Bronchial epithelial cell (primary cell): ENCODE results near the gene CRELD2. TPM values are rescaled to one million over a fixed set of nuclear protein-coding genes. Genes with fewer than 3 reads are reported as not detected.

Experiments used
- DNase-seq: peaks from one replicate; pipeline ENCODE4 v3.0.0-alpha.2; 2010; ENCODE audit warnings: low read depth
- FAIRE-seq: peaks from 2 replicates; lab custom pipeline; 2011; peaks lifted over from hg19 to GRCh38; lab: Jason Lieb, UNC
- H3K27me3 ChIP-seq: 2 replicates; pipeline ENCODE4 v1.5.1; 2011; ENCODE audit warnings: low read length; ENCODE audit not compliant: control insufficient read depth, insufficient read depth
- H3K36me3 ChIP-seq: 2 replicates; pipeline ENCODE4 v1.5.1; 2011; ENCODE audit warnings: low read length; ENCODE audit not compliant: control insufficient read depth, insufficient read depth
- H3K4me3 ChIP-seq: 2 replicates; pipeline ENCODE4 v1.5.1; 2011; ENCODE audit warnings: mild to moderate bottlenecking, low read depth, low read length, control low read depth
- total RNA-seq: library from RNA; depleted of rRNA; stranded (reverse); fragments of >200 nt; gene quantifications from 2 replicates; pipeline ENCODE4 v1.2.1, GENCODE V29; 2014
- TF ChIP-seq, protein P1 (sequence below): IDR thresholded peaks from 2 replicates; pipeline ENCODE4 v1.5.1; 2011; ENCODE audit warnings: mild to moderate bottlenecking, moderate library complexity, low read length, control low read depth, inconsistent platforms; ENCODE audit not compliant: insufficient read depth, severe bottlenecking

CRELD2 gene
- total RNA-seq, 1 donor from 2014 or later: 57.4 TPM

DNA sequence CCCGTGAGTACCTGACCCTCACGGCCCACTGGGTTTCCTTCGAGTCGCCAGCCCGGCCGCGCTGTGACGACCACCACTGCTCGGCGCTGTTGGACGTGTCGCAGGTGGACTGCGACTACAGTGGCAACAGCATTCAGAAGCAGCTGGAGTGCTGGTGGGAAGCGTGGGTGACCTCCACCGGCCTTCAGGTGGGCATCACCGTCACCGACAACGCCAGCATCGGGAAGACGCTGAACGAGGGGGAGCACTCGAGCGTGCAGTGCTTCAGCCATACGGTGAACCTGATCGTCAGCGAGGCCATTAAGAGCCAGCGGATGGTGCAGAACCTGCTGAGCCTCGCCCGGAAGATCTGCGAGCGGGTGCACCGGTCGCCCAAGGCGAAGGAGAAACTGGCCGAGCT lies 32.6 kb upstream of the CRELD2 start:
- Histone ChIP-seq H3K27me3 (no peaks in the 10 kb centered on the region), H3K36me3 (peaks cover 31% of the 10 kb centered on the region), H3K4me3 (no peak overlapping the region)
- FAIRE-seq: no peak
- DNase-seq: no peak
- TF ChIP-seq, protein P1, sequence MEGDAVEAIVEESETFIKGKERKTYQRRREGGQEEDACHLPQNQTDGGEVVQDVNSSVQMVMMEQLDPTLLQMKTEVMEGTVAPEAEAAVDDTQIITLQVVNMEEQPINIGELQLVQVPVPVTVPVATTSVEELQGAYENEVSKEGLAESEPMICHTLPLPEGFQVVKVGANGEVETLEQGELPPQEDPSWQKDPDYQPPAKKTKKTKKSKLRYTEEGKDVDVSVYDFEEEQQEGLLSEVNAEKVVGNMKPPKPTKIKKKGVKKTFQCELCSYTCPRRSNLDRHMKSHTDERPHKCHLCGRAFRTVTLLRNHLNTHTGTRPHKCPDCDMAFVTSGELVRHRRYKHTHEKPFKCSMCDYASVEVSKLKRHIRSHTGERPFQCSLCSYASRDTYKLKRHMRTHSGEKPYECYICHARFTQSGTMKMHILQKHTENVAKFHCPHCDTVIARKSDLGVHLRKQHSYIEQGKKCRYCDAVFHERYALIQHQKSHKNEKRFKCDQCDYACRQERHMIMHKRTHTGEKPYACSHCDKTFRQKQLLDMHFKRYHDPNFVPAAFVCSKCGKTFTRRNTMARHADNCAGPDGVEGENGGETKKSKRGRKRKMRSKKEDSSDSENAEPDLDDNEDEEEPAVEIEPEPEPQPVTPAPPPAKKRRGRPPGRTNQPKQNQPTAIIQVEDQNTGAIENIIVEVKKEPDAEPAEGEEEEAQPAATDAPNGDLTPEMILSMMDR: no peak

DNA sequence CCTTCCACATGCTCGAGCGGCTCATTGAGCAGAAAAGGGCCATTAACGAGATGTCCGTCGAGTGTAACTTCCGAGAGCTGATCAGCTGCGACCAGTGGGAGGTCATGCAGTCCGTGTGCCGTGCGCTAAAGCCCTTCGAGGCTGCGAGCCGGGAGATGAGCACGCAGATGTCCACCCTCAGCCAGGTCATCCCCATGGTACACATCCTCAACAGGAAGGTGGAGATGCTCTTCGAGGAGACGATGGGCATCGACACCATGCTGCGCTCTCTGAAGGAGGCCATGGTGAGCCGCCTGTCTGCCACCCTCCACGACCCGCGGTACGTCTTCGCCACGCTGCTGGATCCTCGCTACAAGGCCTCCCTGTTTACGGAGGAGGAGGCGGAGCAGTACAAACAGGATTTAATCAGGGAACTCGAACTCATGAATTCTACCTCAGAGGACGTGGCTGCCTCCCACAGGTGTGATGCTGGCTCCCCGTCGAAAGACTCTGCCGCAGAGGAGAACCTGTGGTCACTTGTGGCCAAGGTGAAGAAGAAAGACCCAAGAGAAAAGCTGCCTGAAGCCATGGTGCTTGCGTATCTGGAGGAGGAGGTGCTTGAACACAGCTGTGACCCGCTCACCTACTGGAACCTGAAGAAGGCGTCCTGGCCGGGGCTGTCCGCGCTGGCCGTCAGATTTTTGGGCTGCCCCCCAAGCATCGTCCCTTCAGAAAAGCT lies 31.9 kb upstream of the CRELD2 start:
- peaks cover 31% of the 10 kb centered on the region for H3K36me3 ChIP-seq

DNA sequence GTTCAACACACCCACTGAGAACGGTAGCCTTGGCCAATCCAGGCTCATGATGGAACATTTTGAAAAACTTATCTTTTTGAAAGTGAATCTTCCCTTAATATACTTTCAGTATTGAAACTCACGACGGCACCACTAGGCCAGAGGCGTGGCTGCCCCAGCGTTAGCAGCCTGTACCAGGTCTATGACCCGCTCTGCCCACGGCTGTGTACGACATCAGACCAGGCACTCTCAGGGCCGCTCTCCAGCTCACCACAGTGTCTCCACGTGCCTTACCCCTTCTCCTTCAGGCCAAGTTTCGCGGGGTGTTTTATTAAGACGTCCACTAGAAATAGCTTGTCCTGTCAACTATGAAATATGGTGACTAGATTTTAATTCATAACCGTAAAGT lies 31.4 kb upstream of the CRELD2 start:
- peaks cover 31% of the 10 kb centered on the region for H3K36me3 ChIP-seq
- H3K4me3 ChIP-seq: no peak overlapping the region
- DNase-seq (no peak), FAIRE-seq (no peak)
- TF ChIP-seq, protein P1: no peak
- H3K27me3 ChIP-seq: no peaks in the 10 kb centered on the region

More for the DNA sequence above, 31.9 kb upstream of the CRELD2 start:
- Histone ChIP-seq H3K4me3 (no peak overlapping the region), H3K27me3 (no peaks in the 10 kb centered on the region)
- TF ChIP-seq, protein P1: no peak
- DNase-seq: no peak
- FAIRE-seq: no peak

DNA sequence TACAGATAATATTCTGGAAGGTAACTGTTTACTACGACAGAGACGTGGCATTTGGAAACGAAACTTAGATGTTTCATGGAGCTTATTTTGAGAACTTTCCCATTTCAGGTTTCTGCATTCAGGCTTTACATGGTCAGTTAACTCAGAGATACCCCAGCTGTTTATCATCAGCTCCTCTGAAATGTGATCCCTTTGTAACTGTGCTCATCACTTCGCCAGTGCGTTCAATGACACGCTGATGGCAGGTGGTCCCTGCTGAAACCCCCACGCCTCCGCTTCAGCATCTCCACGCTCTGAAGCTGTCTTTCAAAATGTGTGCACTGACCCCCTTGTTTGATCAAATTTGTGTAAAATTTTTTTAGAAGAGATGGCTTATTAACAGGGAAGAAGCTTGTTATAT lies 30.7 kb upstream of the CRELD2 start:
- TF ChIP-seq, protein P1: no peak
- H3K36me3 ChIP-seq: peaks cover 33% of the 10 kb centered on the region
- no peak overlapping the region for H3K4me3 ChIP-seq
- FAIRE-seq: no peak
- no peak for DNase-seq
- no peaks in the 10 kb centered on the region for H3K27me3 ChIP-seq

DNA sequence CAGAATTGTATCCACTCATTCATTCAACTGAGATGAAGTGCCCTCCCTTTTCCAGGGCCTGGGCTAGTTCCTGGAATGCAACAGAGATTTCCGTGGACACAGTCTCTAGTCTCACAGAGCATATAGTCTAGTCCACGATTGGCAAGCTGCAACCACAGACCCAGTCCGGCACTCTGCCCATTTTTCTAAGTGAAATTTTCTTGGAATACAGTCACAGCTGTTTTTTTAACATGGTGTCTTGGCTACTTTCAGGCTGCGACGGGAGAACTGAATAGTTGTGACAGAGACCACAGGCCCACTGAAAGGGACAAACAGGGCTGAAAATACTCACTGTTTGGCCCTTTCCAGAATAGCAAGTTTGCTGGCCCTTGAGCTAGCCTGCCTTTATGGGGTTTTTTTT lies 29.4 kb upstream of the CRELD2 start:
- no peak for DNase-seq
- TF ChIP-seq, protein P1: no peak
- H3K27me3 ChIP-seq: no peaks in the 10 kb centered on the region
- peaks cover 29% of the 10 kb centered on the region for H3K36me3 ChIP-seq
- H3K4me3 ChIP-seq: no peak overlapping the region
- no peak for FAIRE-seq

DNA sequence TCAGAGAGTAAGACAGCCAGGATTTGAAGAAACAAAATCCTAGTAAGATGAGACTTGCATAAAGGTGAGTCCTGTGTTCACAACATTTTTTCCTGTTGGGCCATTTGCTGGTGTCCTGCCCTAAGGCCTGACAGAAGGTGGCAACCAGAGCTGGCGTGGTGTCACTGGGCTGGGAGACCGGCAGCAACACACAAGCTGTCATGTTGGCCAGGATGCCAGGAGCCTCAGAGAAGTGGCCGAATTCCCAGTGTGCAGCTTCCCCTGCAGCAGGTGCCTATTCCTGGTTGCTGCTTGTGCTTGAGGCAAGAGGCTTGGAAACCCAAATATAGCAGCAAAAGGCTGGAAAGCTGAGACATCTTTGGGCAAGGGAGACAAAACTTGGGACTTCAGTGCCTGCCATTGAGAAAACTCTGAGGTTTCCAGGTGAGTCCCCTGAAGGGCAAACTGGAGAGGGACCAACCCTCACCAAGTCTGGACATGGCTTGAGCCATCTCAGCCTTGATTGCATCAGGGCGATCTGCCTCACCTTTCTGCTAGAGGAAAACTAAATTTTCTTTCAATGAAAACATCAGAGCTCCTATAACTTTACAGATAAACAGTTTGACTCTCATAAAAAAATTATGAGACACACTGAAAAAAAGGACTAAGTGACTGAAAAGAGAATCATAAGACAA lies 26.1 kb upstream of the CRELD2 start:
- FAIRE-seq: no peak
- H3K36me3 ChIP-seq: peaks cover 7% of the 10 kb centered on the region
- no peak for DNase-seq
- TF ChIP-seq, protein P1: no peak
- H3K4me3 ChIP-seq: no peak overlapping the region
- no peaks in the 10 kb centered on the region for H3K27me3 ChIP-seq
